Type B pancreatic cell (in vitro differentiated cells): ENCODE results near the gene LHB. TPM values are rescaled to one million over a fixed set of nuclear protein-coding genes. Genes with fewer than 3 reads are reported as not detected.
A peak's percentile ranks its signal among the peaks of the same experiment; 100 is the strongest.
"Not testable (repeated sequence)": the region's sequence is repeated elsewhere in the genome, so short reads cannot be mapped to it uniquely, and the experiment has no call there.

ENCODE experiments used
- DNase-seq: peaks from one replicate; pipeline ENCODE4 v3.0.0; 2021; ENCODE audit warnings: mixed read lengths; ENCODE audit not compliant: unreplicated experiment; ENCODE audit errors: extremely low spot score
- H3K27ac Mint-ChIP-seq: 2 replicates; pipeline ENCODE4 v1.8.0; 2021; ENCODE audit warnings: mild to moderate bottlenecking, mixed read lengths
- H3K27me3 Mint-ChIP-seq: 2 replicates; pipeline ENCODE4 v1.8.0; 2021; ENCODE audit warnings: mixed read lengths
- H3K36me3 Mint-ChIP-seq: 2 replicates; pipeline ENCODE4 v1.8.0; 2021; ENCODE audit warnings: mixed read lengths
- H3K4me1 Mint-ChIP-seq: one replicate; pipeline ENCODE4 v1.8.0; 2021; ENCODE audit warnings: mixed read lengths; ENCODE audit not compliant: unreplicated experiment
- H3K4me3 Mint-ChIP-seq: 2 replicates; pipeline ENCODE4 v1.8.0; 2021; ENCODE audit warnings: mild to moderate bottlenecking, mixed read lengths
- H3K9me3 Mint-ChIP-seq: 2 replicates; pipeline ENCODE4 v1.8.0; 2021; ENCODE audit warnings: mixed read lengths
- total RNA-seq: library from RNA; stranded (reverse); gene quantifications from 2 replicates; pipeline ENCODE4 v1.2.1, GENCODE V29; 2021; ENCODE audit warnings: low replicate concordance
- TF ChIP-seq, protein P1 (sequence below): fragments of 200-600 bp; sonication (generic); conservative IDR thresholded peaks from 2 replicates; pipeline ENCODE4 v1.5.0; 2021; ENCODE audit warnings: antibody characterized with exemption, mild to moderate bottlenecking

The LHB gene
- total RNA-seq, 1 donor from 2014 or later, result not detected

GRCh38 chr19:49036815-49037214 is 19.9 kb upstream of the LHB start, which contains the start of gene CGB1:
Gene CGB1 (minus strand): TSS chr19:49036895. CDS start chr19:49036711, 184 bp downstream.
- not testable (repeated sequence) for DNase-seq, H3K27ac Mint-ChIP-seq, H3K27me3 Mint-ChIP-seq, H3K4me3 Mint-ChIP-seq, H3K36me3 Mint-ChIP-seq, H3K9me3 Mint-ChIP-seq, H3K4me1 Mint-ChIP-seq
- TF ChIP-seq, protein P1, sequence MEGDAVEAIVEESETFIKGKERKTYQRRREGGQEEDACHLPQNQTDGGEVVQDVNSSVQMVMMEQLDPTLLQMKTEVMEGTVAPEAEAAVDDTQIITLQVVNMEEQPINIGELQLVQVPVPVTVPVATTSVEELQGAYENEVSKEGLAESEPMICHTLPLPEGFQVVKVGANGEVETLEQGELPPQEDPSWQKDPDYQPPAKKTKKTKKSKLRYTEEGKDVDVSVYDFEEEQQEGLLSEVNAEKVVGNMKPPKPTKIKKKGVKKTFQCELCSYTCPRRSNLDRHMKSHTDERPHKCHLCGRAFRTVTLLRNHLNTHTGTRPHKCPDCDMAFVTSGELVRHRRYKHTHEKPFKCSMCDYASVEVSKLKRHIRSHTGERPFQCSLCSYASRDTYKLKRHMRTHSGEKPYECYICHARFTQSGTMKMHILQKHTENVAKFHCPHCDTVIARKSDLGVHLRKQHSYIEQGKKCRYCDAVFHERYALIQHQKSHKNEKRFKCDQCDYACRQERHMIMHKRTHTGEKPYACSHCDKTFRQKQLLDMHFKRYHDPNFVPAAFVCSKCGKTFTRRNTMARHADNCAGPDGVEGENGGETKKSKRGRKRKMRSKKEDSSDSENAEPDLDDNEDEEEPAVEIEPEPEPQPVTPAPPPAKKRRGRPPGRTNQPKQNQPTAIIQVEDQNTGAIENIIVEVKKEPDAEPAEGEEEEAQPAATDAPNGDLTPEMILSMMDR, result peak; percentile 64

DNA sequence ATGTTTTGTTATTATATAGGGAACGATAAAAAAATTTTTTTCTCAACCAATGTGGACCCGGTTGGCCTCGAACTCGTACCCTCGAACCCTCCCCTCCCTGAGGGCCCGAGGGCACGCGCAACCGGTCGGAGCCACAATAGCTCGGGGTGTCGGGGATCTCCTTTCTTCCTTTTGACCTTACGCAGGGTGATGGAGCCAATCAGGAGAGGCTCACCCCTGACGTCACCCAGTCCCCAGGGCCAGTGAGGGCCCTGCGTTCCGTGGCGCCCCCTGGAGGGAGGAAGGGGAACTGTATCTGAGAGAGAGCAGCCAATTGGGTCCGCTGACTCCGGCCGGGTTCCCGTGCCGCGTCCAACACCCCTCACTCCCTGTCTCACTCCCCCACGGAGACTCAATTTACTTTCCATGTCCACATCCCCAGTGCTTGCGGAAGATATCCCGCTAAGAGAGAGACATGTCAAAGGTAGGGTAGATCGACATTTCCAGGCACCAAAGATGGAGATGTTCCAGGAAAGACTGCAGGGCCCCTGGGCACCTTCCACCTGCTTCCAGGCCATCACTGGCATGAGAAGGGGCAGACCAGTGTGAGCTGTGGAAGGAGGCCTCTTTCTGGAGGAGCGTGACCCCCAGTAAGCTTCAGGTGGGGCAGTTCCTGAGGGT is 14.9 kb upstream of the LHB start, which contains the start of gene CGB2:
Gene CGB2 (plus strand): TSS at position 249 of the 660 bp plus-strand sequence. CDS start 206 bp downstream, at position 455.
- not testable (repeated sequence) for H3K27ac Mint-ChIP-seq, H3K4me3 Mint-ChIP-seq, H3K4me1 Mint-ChIP-seq, DNase-seq, H3K36me3 Mint-ChIP-seq, H3K9me3 Mint-ChIP-seq
- H3K27me3 Mint-ChIP-seq, result peaks cover 10% of the 10 kb centered on the region
- TF ChIP-seq, protein P1, result peak; percentile 68

DNA sequence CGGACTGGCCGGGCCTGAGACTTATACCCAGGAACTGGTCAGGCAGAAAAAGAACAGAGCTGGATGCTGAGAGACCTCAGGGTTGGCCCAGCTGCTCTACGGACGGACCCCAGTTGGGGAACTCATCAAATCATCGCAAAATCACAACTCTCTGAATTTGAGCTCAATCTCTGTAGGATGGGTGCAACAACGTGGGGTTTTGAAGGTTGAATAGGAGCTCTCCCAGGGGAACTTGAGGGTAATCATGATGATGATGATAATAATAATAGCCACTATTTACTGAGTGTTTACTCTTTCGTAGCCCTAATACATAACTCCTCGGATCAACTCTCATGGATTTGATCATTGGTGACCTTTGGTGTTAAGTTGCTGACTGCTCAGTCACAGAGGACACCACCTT is 13.4 kb upstream of the LHB start:
- not testable (repeated sequence) for H3K9me3 Mint-ChIP-seq, H3K4me3 Mint-ChIP-seq, H3K27ac Mint-ChIP-seq, H3K36me3 Mint-ChIP-seq, H3K4me1 Mint-ChIP-seq, DNase-seq
- H3K27me3 Mint-ChIP-seq, result peaks cover 10% of the 10 kb centered on the region

DNA sequence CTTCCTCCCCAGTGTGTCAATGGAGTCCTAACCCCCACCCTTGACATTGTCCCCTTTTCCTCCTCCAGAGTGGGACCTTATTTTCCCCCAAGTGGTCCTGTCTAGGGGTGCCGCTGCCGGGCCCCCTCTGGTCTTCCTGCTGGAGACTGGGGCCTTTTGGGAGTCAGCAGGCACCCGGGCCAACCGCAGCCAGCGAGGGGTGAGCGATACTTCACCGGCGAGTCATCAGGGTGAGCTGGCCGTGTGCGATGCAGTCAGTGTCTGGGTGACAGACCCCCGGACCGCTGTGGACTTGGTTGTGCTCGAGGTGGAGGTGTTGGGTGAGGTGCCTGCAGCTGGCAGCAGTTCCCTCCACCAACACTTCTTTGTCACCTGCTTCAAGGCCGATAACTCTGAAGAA is 12.9 kb upstream of the LHB start:
- H3K9me3 Mint-ChIP-seq, DNase-seq, H3K4me1 Mint-ChIP-seq, H3K27ac Mint-ChIP-seq, H3K4me3 Mint-ChIP-seq, H3K36me3 Mint-ChIP-seq: not testable (repeated sequence)
- H3K27me3 Mint-ChIP-seq, result peaks cover 13% of the 10 kb centered on the region

DNA sequence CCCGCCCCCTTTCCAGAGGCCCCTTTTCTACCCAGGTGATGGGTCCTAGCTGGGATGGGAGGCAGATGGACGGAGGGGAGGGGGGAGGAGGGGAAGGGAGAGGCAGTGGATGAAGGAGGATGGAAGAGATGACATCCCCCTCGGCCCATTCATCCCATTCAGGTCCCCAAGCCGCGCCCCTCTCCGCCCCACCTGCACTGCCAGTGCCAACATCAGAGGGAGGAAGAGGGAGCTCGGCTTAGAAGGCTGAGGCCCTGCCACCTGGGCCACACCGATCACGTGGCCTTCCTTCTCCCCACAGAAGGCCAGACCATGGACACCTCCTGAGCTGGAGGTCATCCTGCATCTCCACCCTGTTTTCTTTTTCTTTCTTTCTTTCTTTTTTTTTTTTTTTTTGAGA is 11.8 kb upstream of the LHB start:
- H3K4me1 Mint-ChIP-seq, H3K4me3 Mint-ChIP-seq, H3K36me3 Mint-ChIP-seq, DNase-seq, H3K27ac Mint-ChIP-seq, H3K9me3 Mint-ChIP-seq: not testable (repeated sequence)
- H3K27me3 Mint-ChIP-seq, result peaks cover 13% of the 10 kb centered on the region

DNA sequence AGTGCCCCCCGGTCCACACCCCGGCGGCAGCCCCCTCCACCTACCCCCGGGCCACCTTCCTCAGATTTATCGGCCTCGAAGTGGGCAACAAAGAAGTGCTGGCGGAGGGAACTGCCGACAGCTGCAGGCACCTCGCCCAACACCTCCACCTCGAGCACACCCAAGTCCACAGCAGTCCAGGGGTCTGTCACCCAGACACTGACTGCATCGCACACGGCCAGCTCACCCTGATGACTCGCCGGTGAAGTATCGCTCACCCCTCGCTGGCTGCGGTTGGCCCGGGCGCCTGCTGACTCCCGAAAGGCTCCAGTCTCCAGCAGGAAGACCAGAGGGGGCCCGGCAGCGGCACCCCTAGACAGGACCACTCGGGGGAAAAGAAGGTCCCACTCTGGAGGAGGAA is 8.7 kb upstream of the LHB start:
- not testable (repeated sequence) for H3K36me3 Mint-ChIP-seq, H3K9me3 Mint-ChIP-seq, H3K27ac Mint-ChIP-seq, DNase-seq, H3K4me1 Mint-ChIP-seq, H3K4me3 Mint-ChIP-seq
- H3K27me3 Mint-ChIP-seq, result peaks cover 21% of the 10 kb centered on the region

DNA sequence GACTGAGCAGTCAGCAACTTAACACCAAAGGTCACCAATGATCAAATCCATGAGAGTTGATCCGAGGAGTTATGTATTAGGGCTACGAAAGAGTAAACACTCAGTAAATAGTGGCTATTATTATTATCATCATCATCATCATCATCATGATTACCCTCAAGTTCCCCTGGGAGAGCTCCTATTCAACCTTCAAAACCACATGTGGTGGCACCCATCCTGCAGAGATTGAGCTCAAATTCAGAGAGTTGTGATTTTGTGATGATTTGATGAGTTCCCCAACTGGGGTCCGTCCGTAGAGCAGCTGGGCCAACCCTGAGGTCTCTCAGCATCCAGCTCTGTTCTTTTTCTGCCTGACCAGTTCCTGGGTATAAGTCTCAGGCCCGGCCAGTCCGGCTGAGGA is 8.2 kb upstream of the LHB start:
- not testable (repeated sequence) for H3K27ac Mint-ChIP-seq, H3K4me3 Mint-ChIP-seq, H3K9me3 Mint-ChIP-seq, DNase-seq, H3K36me3 Mint-ChIP-seq
- H3K4me1 Mint-ChIP-seq, result peaks cover 13% of the 10 kb centered on the region
- H3K27me3 Mint-ChIP-seq, result peaks cover 22% of the 10 kb centered on the region

GRCh38 chr19:49024233-49024632 is 7.3 kb upstream of the LHB start, which contains the start of gene CGB3:
Gene CGB3 (minus strand): TSS chr19:49024333. CDS start chr19:49023971, 362 bp downstream.
- H3K9me3 Mint-ChIP-seq, DNase-seq, H3K36me3 Mint-ChIP-seq, H3K4me3 Mint-ChIP-seq, H3K27ac Mint-ChIP-seq: not testable (repeated sequence)
- peaks cover 30% of the 10 kb centered on the region for H3K27me3 Mint-ChIP-seq
- H3K4me1 Mint-ChIP-seq, result peaks cover 13% of the 10 kb centered on the region

- H3K27ac Mint-ChIP-seq, result no peak overlapping the region
- DNase-seq, result no peak
- H3K4me1 Mint-ChIP-seq, result peaks cover 13% of the 10 kb centered on the region
- no peaks in the 10 kb centered on the region for H3K36me3 Mint-ChIP-seq
- TF ChIP-seq, protein P1, result no peak
- H3K4me3 Mint-ChIP-seq, result no peak overlapping the region
- peaks cover 43% of the 10 kb centered on the region for H3K27me3 Mint-ChIP-seq
- no peaks in the 10 kb centered on the region for H3K9me3 Mint-ChIP-seq
Observed at GRCh38 chr19:49022116-49022515, 5.2 kb upstream of the LHB start.
